Kidney (tissue), 14 donors: Measurements from ENCODE around the gene GBP5. TPM values are rescaled to one million over a fixed set of nuclear protein-coding genes. Genes with fewer than 3 reads are reported as not detected.
"Not testable (repeated sequence)": the region's sequence is repeated elsewhere in the genome, so short reads cannot be mapped to it uniquely, and the experiment has no call there.

ENCODE experiments used
- DNase-seq, 5 donors: peaks; one replicate each; pipeline ENCODE4 v3.0.0-alpha.2; 2013 to 2020
- FAIRE-seq: peaks from 2 replicates; lab custom pipeline; 2012; peaks lifted over from hg19 to GRCh38; lab: Jason Lieb, UNC
- H3K27ac ChIP-seq, 2 donors: one replicate each; pipeline ENCODE4 v1.7.0; 2013; ENCODE audit warnings: low read depth in 2 of 2, low read length in 2 of 2, inconsistent platforms in 1 of 2
- H3K27me3 ChIP-seq: one replicate; pipeline ENCODE4 v1.7.1; 2013; ENCODE audit warnings: low read length, inconsistent platforms; ENCODE audit not compliant: control insufficient read depth, insufficient read depth
- H3K36me3 ChIP-seq, 3 donors: one replicate each; pipeline versions ENCODE4 v1.7.0 to v1.7.1; 2013; ENCODE audit warnings: low read length in 3 of 3, control low read depth in 1 of 3, inconsistent platforms in 1 of 3; ENCODE audit not compliant: insufficient read depth in 3 of 3, control insufficient read depth in 2 of 3
- H3K4me1 ChIP-seq, 3 donors: one replicate each; pipeline versions ENCODE4 v1.7.0 to v1.7.1; 2013; ENCODE audit warnings: low read length in 3 of 3, inconsistent platforms in 1 of 3, low read depth in 1 of 3; ENCODE audit not compliant: control insufficient read depth in 2 of 3, insufficient read depth in 2 of 3
- H3K4me3 ChIP-seq, 3 donors: one replicate each; pipeline versions ENCODE4 v1.7.0 to v1.8.1; 2013; ENCODE audit warnings: low read length in 3 of 3, control low read depth in 1 of 3, inconsistent platforms in 1 of 3
- H3K9ac ChIP-seq, 3 donors: one replicate each; pipeline versions ENCODE4 v1.7.0 to v1.7.1; 2013; ENCODE audit warnings: low read length in 3 of 3, control low read depth in 1 of 3, inconsistent platforms in 1 of 3
- H3K9me3 ChIP-seq, 3 donors: one replicate each; pipeline versions ENCODE4 v1.7.0 to v1.7.1; 2013; ENCODE audit warnings: low read length in 3 of 3, control low read depth in 1 of 3, inconsistent platforms in 1 of 3; ENCODE audit not compliant: control insufficient read depth in 2 of 3, insufficient read depth in 1 of 3
- intact Hi-C: fragments of 100-400 bp; cut with DNase I; formaldehyde crosslinking; loops from one replicate; pipeline ENCODE4 v1.11.1; 2022
- polyA plus RNA-seq: library from polyadenylated mRNA; stranded (reverse); fragments of 350-450 nt; fragmentation: Illumina TruSeq; extraction: RNeasy Lipid Tissue Mini Kit (QIAGEN cat#74804); gene quantifications from one replicate; pipeline ENCODE4 v1.2.3, GENCODE V29; 2014; ENCODE audit warnings: low read depth, low replicate concordance; ENCODE audit not compliant: insufficient read depth
- total RNA-seq: library from RNA; stranded (reverse); fragmentation: NEBNext Ultra II Directional; extraction: Animal tissue kit (Norgen Biotek cat#: 25700); gene quantifications from one replicate; pipeline ENCODE4 v1.2.1, GENCODE V29; 2021
- TF ChIP-seq, protein P1 (sequence below): IDR thresholded peaks from 3 replicates; pipeline ENCODE4 v1.5.1; 2012; ENCODE audit warnings: mild to moderate bottlenecking, moderate library complexity, borderline replicate concordance; ENCODE audit not compliant: insufficient read depth; ENCODE audit errors: extremely low read depth
- donor health status: control.
- donor health status: control.
- donor health status: control.
- donor health status: control.
- donor health status: control.
- donor health status: DM: yes; HTN: yes; CAD: no.
- donor health status: Normal renal cell carcinoma (clear cell type).

Gene GBP5
- total and polyA plus RNA-seq, 2 donors from 2014 or later: 0.52 to 7.3 TPM

DNA sequence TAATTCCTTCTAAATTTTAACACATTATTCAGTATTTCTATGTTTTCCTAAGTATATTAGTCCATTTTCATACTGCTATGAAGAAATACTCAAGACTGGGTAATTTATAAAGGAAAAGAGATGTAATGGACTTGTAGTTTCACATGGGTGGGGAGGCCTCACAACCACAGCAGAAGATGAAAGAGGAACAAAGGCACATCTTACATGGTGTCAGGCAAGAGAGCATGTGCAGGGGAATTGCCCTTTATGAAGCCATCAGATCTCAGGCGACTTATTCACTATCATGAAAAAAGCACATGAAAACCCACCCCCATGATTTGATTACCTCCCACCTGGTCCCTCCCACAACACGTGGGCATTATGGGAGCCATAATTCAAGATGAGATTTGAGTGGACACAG is 15.6 kb downstream of the GBP5 start:
- intact Hi-C loops: no loop called here
- H3K27me3 ChIP-seq: no peaks in the 10 kb centered on the region
- TF ChIP-seq, protein P1, sequence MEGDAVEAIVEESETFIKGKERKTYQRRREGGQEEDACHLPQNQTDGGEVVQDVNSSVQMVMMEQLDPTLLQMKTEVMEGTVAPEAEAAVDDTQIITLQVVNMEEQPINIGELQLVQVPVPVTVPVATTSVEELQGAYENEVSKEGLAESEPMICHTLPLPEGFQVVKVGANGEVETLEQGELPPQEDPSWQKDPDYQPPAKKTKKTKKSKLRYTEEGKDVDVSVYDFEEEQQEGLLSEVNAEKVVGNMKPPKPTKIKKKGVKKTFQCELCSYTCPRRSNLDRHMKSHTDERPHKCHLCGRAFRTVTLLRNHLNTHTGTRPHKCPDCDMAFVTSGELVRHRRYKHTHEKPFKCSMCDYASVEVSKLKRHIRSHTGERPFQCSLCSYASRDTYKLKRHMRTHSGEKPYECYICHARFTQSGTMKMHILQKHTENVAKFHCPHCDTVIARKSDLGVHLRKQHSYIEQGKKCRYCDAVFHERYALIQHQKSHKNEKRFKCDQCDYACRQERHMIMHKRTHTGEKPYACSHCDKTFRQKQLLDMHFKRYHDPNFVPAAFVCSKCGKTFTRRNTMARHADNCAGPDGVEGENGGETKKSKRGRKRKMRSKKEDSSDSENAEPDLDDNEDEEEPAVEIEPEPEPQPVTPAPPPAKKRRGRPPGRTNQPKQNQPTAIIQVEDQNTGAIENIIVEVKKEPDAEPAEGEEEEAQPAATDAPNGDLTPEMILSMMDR: no peak
- no peak overlapping the region for H3K27ac ChIP-seq
- no peak for DNase-seq
- no peak overlapping the region for H3K4me3 ChIP-seq
- peaks cover 0 to 4% (median 0%) of the 10 kb centered on the region in 3 donors for H3K4me1 ChIP-seq
- H3K9ac ChIP-seq: no peak overlapping the region
- no peaks in the 10 kb centered on the region for H3K9me3 ChIP-seq
- no peaks in the 10 kb centered on the region for H3K36me3 ChIP-seq
- FAIRE-seq: no peak

DNA sequence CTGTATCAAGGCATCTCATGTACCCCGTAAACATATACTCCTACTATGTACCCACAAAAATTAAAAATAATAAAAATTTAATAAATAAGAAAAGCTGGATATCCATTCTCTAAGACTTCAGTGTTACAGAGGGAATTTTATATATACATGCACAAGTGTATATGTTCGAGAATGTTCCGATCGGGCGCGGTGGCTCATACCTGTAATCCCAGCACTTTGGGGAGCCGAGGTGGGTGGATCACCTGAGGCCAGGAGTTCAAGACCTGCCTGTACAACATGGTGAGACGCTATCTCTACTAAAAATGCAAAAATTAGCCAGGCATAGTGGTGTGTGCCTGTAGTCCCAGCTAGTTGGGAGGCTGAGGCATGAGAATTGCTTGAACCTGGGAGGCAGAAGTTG is 17.1 kb downstream of the GBP5 start:
- H3K4me3 ChIP-seq, H3K9me3 ChIP-seq, H3K9ac ChIP-seq, intact Hi-C loops, H3K27me3 ChIP-seq, H3K27ac ChIP-seq, H3K36me3 ChIP-seq, FAIRE-seq, H3K4me1 ChIP-seq: not testable (repeated sequence)
- DNase-seq: peak in 1 of 5 donors; percentile 50

DNA sequence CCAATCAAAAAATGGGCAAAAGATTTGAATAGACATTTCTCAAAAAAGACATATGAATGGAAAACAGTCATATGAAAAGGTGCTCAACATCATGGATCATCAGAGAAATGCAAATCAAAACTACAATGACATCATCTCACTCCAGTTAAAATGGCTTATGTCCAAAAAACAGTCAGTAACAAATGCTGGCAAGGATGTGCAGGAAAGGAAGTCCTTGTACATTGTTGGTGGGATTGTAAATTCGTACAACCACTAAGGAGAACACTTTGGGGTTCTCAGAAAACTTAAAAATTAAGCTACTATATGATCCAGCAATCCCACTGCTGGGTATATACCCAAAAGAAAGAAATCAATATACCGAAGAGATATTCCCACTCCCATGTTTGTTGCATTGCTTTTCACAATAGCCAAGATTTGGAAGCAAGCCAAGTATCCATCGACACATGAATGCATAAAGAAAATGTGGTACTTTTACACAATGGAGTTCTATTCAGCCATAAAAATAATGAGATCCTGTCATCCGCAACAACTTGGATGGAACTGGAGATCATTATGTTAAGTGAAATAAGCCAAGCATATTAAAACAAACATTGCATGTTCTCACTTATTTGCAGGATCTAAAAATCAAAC is 17.9 kb downstream of the GBP5 start:
- no peaks in the 10 kb centered on the region for H3K4me1 ChIP-seq
- H3K27me3 ChIP-seq: no peaks in the 10 kb centered on the region
- H3K36me3 ChIP-seq: no peaks in the 10 kb centered on the region
- no peak overlapping the region for H3K4me3 ChIP-seq
- H3K9ac ChIP-seq: no peak overlapping the region
- no peak overlapping the region for H3K27ac ChIP-seq
- FAIRE-seq (no peak), DNase-seq (peak in 2 of 5 donors; percentile 14 to 41)
- TF ChIP-seq, protein P1: no peak
- H3K9me3 ChIP-seq: no peaks in the 10 kb centered on the region
- intact Hi-C loops: no loop called here

DNA sequence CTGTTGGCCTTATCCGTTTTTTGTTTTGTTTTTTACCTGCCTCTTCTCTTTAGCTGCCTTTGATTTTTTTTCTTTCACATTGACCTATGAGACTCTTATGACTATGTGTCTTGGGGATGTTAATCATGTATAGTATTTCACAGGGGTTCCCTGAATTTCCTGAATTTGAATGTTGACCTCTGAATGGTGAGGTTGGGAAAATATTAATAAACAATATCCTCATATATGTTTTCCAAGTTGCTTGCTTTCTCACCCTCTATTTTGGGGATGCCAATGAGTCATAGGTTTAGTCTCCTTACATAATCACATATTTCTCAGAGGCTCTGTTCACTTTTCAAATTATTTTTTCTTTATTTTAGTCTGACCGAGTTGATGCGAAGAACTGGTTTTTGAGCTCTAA is 29.6 kb downstream of the GBP5 start:
- H3K27ac ChIP-seq: no peak overlapping the region
- H3K4me3 ChIP-seq: no peak overlapping the region
- H3K9me3 ChIP-seq: no peaks in the 10 kb centered on the region
- H3K27me3 ChIP-seq: no peaks in the 10 kb centered on the region
- H3K36me3 ChIP-seq: no peaks in the 10 kb centered on the region
- FAIRE-seq: no peak
- DNase-seq: no peak
- TF ChIP-seq, protein P1: no peak
- intact Hi-C loops: no loop called here
- H3K4me1 ChIP-seq: no peaks in the 10 kb centered on the region
- no peak overlapping the region for H3K9ac ChIP-seq

Other genes with a start within 250 kb of the GBP5 start
- gene GBP3, start 250.0 kb downstream of the GBP5 start, total RNA-seq: 57.7 TPM
- 31.5 TPM for gene GBP3, start 250.0 kb downstream of the GBP5 start, polyA plus RNA-seq
- 17.9 TPM for gene GBP1, start 207.7 kb downstream of the GBP5 start, total RNA-seq
- 8.4 TPM for gene GBP1, start 207.7 kb downstream of the GBP5 start, polyA plus RNA-seq
- 41.8 TPM for gene GBP2, start 146.7 kb downstream of the GBP5 start, total RNA-seq
- gene GBP2, start 146.7 kb downstream of the GBP5 start, polyA plus RNA-seq: 30.1 TPM
- gene GBP7, start 96.9 kb downstream of the GBP5 start, total RNA-seq: not detected
- not detected for gene GBP7, start 96.9 kb downstream of the GBP5 start, polyA plus RNA-seq
- gene GBP4, start 73.9 kb downstream of the GBP5 start, total RNA-seq: 9.0 TPM
- gene GBP4, start 73.9 kb downstream of the GBP5 start, polyA plus RNA-seq: 11.0 TPM
- not detected for gene GBP6, start 91.2 kb upstream of the GBP5 start, total RNA-seq
- gene GBP6, start 91.2 kb upstream of the GBP5 start, polyA plus RNA-seq: not detected